NCI-H446 treated with DMSO at 0.1 percent for 48 hours (cell line): ENCODE measurements around the gene YARS2.
"Not testable (repeated sequence)": the region's sequence is repeated elsewhere in the genome, so short reads cannot be mapped to it uniquely, and the experiment has no call there.

Experiments used
- DNase-seq: peaks from one replicate; lab custom pipeline; 2025; lab: John Stamatoyannopoulos, UW

Gene YARS2

GRCh38 chr12:32743264-32743663, 12.4 kb downstream of the YARS2 start:
- DNase-seq: no peak

GRCh38 chr12:32742133-32742532, 13.6 kb downstream of the YARS2 start:
- no peak for DNase-seq

GRCh38 chr12:32739279-32739678, 16.4 kb downstream of the YARS2 start:
- DNase-seq: no peak

- DNase-seq: no peak
Observed at GRCh38 chr12:32737715-32738114, 18.0 kb downstream of the YARS2 start.

GRCh38 chr12:32736445-32736844, 19.3 kb downstream of the YARS2 start:
- DNase-seq: no peak

GRCh38 chr12:32734952-32735351, 20.7 kb downstream of the YARS2 start:
- no peak for DNase-seq

- no peak for DNase-seq
Observed at GRCh38 chr12:32727237-32727636, 28.5 kb downstream of the YARS2 start.

GRCh38 chr12:32726286-32726685, 29.4 kb downstream of the YARS2 start:
- DNase-seq: no peak

GRCh38 chr12:32725308-32725707, 30.4 kb downstream of the YARS2 start:
- not testable (repeated sequence) for DNase-seq

GRCh38 chr12:32718926-32719325, 36.8 kb downstream of the YARS2 start:
- no peak for DNase-seq

GRCh38 chr12:32714772-32715171, 40.9 kb downstream of the YARS2 start:
- no peak for DNase-seq

GRCh38 chr12:32708926-32709325, 46.8 kb downstream of the YARS2 start:
- DNase-seq: no peak

- DNase-seq: no peak
Observed at GRCh38 chr12:32706335-32707024, 49.2 kb downstream of the YARS2 start.

- DNase-seq: no peak
Observed at GRCh38 chr12:32705783-32706182, 49.9 kb downstream of the YARS2 start.

GRCh38 chr12:32702946-32703345, 52.8 kb downstream of the YARS2 start:
- DNase-seq: no peak

GRCh38 chr12:32702473-32702872, 53.2 kb downstream of the YARS2 start:
- DNase-seq: no peak

GRCh38 chr12:32699437-32699836, 56.3 kb downstream of the YARS2 start:
- DNase-seq: not testable (repeated sequence)

- DNase-seq: no peak
Observed at GRCh38 chr12:32698285-32698684, 57.4 kb downstream of the YARS2 start.

- DNase-seq: no peak
Observed at GRCh38 chr12:32697445-32697844, 58.3 kb downstream of the YARS2 start.
